HG03575 (cell line): ENCODE measurements around the gene KMT2C.
"Not testable (repeated sequence)": the region's sequence is repeated elsewhere in the genome, so short reads cannot be mapped to it uniquely, and the experiment has no call there.

Experiments
- ATAC-seq: cut with Tn5 transposase; IDR thresholded peaks from one replicate; pipeline ENCODE4 v1.9.1; 2021; ENCODE audit not compliant: unreplicated experiment, insufficient number of reproducible peaks, low FRiP score; ENCODE audit errors: extremely low read depth

KMT2C gene

GRCh38 chr7:152414779-152415178, 21.0 kb downstream of the KMT2C start:
- ATAC-seq: no peak

DNA sequence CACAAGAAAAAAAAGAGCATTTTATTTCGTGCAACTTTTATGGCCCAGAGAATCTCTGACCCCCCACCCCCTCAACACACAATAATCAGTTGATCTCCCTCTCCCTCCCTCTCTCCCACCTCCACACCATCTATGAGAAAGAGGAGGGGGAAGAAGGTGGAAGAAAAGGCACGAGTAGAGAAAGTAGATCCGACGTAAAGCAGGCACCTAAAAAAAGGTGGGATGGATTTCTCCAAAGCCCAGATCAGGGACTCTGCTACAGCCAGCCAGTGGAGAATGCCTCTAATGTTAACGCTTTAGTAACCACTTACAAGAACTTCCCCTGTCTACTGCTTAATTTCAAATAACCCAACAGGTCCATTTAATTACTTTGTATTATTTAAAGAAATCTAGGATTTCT, 24.4 kb downstream of the KMT2C start:
- ATAC-seq: no peak

GRCh38 chr7:152406491-152406890, 29.3 kb downstream of the KMT2C start:
- no peak for ATAC-seq

GRCh38 chr7:152406030-152406429, 29.8 kb downstream of the KMT2C start:
- not testable (repeated sequence) for ATAC-seq

DNA sequence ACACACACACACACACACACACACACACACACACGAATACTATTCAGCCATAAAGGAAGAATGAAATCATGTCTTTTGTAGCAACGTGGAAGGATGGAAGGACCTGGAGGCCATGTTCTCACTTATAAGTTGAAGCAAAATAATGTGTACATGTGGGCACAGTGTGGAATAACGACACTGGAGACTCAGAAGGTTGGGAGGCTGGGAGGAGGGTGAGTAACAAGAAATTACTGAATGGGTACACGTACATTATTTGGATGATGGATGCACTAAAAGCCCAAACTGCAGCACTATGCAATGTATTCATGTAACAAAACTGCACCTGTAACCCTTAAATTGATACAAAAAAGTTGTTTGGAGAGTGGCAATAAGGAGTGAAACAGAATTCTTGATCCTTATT, 32.1 kb downstream of the KMT2C start:
- no peak for ATAC-seq

DNA sequence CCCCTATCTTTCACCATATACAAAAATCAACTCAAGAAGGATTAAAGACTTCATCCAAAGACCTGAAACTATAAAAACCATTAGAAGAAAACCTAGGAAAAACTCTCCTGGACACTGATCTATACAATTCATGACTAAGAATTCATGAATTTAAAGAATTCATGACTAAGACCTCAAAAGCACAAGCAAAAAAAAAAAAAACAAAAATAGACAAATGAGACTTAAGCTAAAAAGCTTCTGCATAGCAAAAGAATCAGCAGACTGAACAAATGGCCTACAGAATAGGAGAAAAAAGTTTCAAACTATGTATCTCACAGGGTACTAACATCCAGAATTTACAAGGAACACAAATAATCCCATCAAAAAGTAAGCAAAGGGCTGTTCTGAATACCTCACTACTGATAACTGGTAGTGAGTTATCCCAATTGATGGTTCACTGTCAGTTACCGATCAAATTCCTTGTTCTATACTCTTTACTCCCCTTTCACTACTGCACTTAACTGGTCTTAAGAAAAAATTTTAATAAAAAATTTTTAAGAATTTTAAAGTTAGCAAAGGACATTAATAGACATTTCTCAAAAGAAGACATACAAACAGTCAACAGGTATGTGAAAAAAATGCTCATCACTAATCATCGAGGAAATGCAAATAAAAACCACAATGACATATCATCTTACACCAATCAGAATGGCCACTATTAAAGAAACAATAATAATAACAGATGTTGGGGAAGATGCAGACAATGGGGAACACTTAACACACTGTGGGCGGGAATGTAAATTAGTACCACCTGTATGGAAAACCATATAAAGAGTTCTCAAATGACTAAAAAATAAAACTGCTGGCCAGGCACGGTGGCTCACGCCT, 33.2 kb downstream of the KMT2C start:
- ATAC-seq: no peak

GRCh38 chr7:152399344-152399743, 36.5 kb downstream of the KMT2C start:
- ATAC-seq: no peak

DNA sequence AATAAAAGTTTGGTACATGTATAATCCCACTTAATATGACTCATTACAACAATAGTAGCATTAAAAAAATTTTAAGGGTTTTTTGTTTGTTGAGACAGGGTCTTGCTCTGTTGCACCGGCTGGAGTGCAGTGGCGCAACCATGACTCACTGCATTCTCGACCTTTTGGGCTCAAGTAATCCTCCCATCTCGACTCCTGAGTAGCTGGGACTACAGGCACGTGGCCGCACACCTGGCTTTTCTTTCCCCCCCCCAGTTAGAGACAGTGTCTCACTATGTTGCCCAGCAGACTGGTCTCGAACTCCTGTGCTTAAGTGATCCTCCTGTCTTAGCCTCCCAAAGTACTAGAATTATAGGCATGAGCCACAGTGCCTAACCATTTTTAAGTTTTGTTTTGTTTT, 40.7 kb downstream of the KMT2C start:
- ATAC-seq: no peak

GRCh38 chr7:152394214-152394613, 41.6 kb downstream of the KMT2C start:
- ATAC-seq: not testable (repeated sequence)

DNA sequence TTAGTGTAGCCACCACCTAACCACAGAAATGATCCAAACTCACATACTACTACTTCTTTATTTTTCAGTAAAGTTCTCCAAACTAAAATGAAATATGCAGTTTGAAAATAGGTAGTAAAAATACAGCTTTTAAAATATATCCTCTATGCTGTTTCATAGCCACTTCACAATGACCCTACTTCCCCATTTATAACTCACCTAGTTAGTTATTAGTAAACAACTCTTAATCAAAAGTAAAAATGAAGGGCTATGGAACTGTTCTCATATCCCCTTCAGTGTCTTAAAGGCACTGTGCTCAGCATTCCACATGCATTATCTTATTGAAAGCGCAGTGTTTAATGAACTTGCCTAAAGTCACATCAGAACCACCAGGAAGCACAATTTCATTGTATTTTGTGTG, 43.5 kb downstream of the KMT2C start:
- ATAC-seq: no peak

DNA sequence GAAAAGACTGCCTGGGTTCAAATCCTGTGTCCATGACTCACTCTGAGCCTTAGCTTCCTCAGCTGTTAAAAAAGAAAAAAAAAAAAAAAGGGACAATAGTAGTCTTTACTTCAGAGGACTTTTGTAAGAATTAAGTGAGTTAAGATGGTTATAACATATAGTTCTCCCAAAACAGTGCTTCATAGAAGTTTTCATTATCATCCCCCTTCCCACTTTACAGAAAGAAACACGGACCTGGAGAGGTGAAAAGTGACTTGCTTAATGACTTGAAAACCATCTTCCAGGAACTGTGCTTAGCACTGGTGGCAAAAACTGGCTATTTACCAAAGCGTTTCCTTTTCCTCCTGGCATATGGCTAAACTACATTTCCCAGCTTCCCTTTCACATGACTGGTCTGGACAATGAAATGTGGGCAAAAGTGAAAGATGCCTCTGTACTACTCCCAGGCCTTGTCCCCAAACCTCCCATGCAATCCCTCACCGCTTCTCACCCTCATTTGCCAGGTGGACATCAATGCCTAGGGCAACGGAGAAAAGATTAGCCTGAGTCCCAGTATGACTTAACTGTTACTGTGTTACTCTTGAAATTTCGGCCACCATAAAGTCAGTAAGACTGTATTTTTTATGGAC, 49.6 kb downstream of the KMT2C start:
- not testable (repeated sequence) for ATAC-seq

DNA sequence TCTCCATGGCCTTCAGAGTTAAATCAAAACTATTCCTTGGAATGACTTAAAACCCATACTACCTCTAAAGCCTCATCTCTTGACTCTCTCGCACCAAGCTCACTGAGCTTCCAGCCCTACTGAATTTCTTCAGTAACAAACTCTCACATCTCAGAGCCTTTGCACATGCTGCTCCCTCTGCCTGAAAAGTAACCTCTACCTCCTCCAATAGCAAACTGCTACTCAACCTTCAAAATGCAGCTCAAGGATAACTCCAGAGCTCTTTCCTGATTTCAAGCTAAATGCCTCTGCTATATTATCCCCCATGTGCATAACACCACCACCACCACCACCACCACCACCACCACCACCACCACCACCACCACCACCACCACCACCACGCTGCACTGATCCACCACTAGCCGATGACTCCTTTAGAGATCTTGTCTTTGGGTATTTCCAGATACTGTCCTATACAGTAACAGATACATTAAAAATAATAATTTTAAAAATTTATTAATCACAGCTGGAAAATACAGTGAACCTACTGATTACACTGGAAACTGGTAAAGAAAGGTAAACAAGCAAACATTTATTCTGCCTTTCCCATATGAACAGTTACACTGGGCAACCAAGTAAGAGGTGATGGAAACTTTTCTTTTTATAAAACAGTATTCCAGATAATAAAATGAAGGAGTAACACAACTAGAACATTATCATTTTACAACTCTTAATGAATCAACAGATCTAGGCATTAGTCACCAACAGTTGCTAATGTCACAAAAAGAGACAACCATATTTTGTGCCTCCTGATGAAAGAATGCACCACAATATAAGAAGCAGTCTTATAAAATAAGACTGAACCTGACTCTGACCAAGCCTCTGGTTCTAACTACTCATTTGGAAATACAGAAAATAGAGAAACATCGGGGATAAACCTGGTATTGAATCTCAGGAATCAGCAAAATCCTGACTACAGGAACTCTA, 51.3 kb downstream of the KMT2C start:
- not testable (repeated sequence) for ATAC-seq

GRCh38 chr7:152383341-152384234, 52.2 kb downstream of the KMT2C start:
- no peak for ATAC-seq

DNA sequence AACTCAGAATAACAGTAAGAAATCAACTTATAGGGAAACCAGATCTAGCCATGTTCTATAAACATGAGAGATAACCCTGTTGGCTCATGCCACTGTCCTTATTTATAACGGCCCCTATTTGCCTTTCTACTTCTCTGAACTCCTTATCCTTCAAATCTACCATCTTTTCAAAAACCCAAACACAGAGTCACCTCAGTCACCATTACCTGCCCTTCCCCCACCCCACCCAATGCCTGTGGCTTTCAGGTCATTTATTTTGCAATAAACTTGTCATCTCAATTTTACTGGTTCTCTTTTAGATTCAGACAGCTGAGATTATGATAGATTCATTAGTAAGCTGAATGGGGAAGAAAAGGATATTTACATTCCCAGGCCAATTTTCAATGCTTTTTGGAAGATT, 53.6 kb downstream of the KMT2C start:
- ATAC-seq: no peak

DNA sequence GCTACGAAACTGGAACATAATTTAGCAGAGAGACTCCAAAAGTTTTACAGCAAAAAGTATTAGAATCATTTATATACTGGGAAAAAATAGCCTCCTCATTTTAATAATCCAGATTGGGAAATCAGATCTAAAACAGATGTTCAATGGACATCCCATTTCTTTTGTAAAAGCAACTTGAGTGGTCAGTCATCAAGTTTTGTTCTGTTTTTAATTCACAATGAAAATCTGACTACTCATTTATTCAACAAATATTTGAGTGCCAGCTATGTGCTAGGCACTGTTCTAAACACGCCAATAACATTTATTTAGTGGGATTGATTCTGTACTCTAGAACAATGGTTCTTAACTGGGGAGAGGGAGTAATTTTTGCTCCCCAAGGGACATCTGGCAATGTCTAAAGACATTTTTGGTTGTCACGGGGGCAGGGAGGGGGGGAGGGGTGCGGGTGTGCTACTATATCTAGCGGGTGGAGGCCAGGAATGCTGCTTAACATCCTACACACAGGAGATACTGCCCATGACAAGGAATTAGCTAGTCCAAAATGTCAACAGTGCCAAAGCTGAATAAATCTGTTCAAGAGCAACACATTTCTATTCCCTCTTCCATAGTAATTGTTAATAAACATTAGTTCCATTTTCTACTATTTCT, 54.7 kb downstream of the KMT2C start:
- ATAC-seq: not testable (repeated sequence)

DNA sequence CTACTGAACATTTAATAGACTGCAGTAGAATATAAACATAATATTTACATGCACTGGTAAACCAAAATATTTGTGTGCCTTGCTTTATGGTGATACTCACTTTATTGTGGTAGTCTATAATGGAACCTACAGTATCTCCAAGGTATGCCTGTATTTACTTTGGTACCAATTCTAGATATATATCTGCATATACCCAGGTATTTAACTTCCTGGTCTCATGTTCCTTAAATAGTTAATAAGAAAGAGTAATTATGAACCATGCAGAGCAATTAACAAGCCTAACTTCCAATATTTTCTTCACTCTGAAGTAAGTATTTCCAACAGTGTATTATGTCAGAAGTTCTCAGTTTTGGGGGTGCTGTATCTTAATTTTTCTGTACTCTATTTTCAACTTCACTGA, 57.3 kb downstream of the KMT2C start:
- ATAC-seq: not testable (repeated sequence)

GRCh38 chr7:152376716-152377484, 58.9 kb downstream of the KMT2C start:
- not testable (repeated sequence) for ATAC-seq
